Hepatocyte (in vitro differentiated cells): ENCODE results near the gene ATF7IP. TPM values are rescaled to one million over a fixed set of nuclear protein-coding genes. Genes with fewer than 3 reads are reported as not detected.
A peak's percentile ranks its signal among the peaks of the same experiment; 100 is the strongest.

Experiments used
- DNase-seq: peaks from one replicate; pipeline ENCODE4 v3.0.0-alpha.2; 2016; ENCODE audit warnings: low spot score
- H2AFZ ChIP-seq: fragments of 200-600 bp; sonication (generic); 2 replicates; pipeline ENCODE4 v1.6.0; 2016; ENCODE audit warnings: antibody characterized with exemption, mild to moderate bottlenecking
- H3K27ac ChIP-seq: fragments of 200-600 bp; sonication (generic); 2 replicates; pipeline ENCODE4 v1.5.1; 2016; ENCODE audit warnings: mild to moderate bottlenecking
- H3K27me3 ChIP-seq: fragments of 200-600 bp; sonication (generic); 2 replicates; pipeline ENCODE4 v1.6.1; 2016
- H3K36me3 ChIP-seq: fragments of 200-600 bp; sonication (generic); replicated peaks from 2 replicates; pipeline ENCODE4 v1.5.1; 2016; ENCODE audit warnings: low read depth; ENCODE audit not compliant: insufficient read depth
- H3K4me1 ChIP-seq: fragments of 200-600 bp; sonication (generic); 2 replicates; pipeline ENCODE4 v1.5.1; 2016; ENCODE audit warnings: mild to moderate bottlenecking, moderate library complexity; ENCODE audit not compliant: insufficient read depth
- H3K4me2 ChIP-seq: fragments of 200-600 bp; sonication (generic); 2 replicates; pipeline ENCODE4 v1.6.0; 2016
- H3K4me3 ChIP-seq: fragments of 200-600 bp; sonication (generic); 2 replicates; pipeline ENCODE4 v1.5.1; 2016; ENCODE audit warnings: mild to moderate bottlenecking
- H3K79me2 ChIP-seq: fragments of 200-600 bp; sonication (generic); 2 replicates; pipeline ENCODE4 v1.6.0; 2017; ENCODE audit warnings: mild to moderate bottlenecking
- H3K9me2 ChIP-seq: fragments of 200-600 bp; sonication (generic); replicated peaks from 2 replicates; pipeline ENCODE4 v1.6.0; 2017; ENCODE audit warnings: mild to moderate bottlenecking; ENCODE audit not compliant: insufficient read depth
- H3K9me3 ChIP-seq: fragments of 200-600 bp; sonication (generic); 2 replicates; pipeline ENCODE4 v1.5.1; 2016; ENCODE audit warnings: low read depth, mild to moderate bottlenecking
- H4K20me1 ChIP-seq: fragments of 200-600 bp; sonication (generic); 2 replicates; pipeline ENCODE4 v1.6.0; 2016; ENCODE audit warnings: mild to moderate bottlenecking; ENCODE audit not compliant: insufficient read depth, poor library complexity, severe bottlenecking
- EZH2 ChIP-seq: fragments of 200-600 bp; sonication (generic); IDR thresholded peaks from 2 replicates; pipeline ENCODE4 v1.6.1; 2016; ENCODE audit warnings: antibody characterized with exemption, mild to moderate bottlenecking, borderline replicate concordance
- EZH2phosphoT487 ChIP-seq: fragments of 200-600 bp; sonication (generic); IDR thresholded peaks from one replicate; pipeline ENCODE4 v1.6.1; 2018; ENCODE audit warnings: antibody characterized with exemption, mild to moderate bottlenecking, low read depth, moderate library complexity; ENCODE audit not compliant: unreplicated experiment, severe bottlenecking
- WGBS: methylation state at CpG from one replicate; pipeline ENCODE4 v1.1.6; 2016; ENCODE audit warnings: low lambda C conversion rate; ENCODE audit errors: missing lambda C conversion rate; 5-methylcytosine and 5-hydroxymethylcytosine counted together
- polyA plus RNA-seq: library from polyadenylated mRNA; unstranded; fragments of >200 nt; fragmentation: Nextera tagmentation; extraction: Ambion mirVana; gene quantifications from 2 replicates; pipeline ENCODE4 v1.2.1, GENCODE V29; 2016
- total RNA-seq: library from RNA; depleted of rRNA; stranded (reverse); fragments of >200 nt; gene quantifications from 2 replicates; pipeline ENCODE4 v1.2.3, GENCODE V29; 2014
- TF ChIP-seq, protein P1 (sequence below): fragments of 200-600 bp; sonication (generic); IDR thresholded peaks from 2 replicates; pipeline ENCODE4 v1.5.1; 2016; ENCODE audit warnings: antibody characterized with exemption, mild to moderate bottlenecking; ENCODE audit not compliant: poor library complexity

The ATF7IP gene
- total and polyA plus RNA-seq, 2 experiments from 2014 or later: 24.8 to 52.5 TPM

- Histone ChIP-seq H3K9me3 (peaks cover 11% of the 10 kb centered on the region), H3K4me3 (no peak overlapping the region), H3K9me2 (no peaks in the 10 kb centered on the region), H3K27ac (no peak overlapping the region), H2AFZ (no peak overlapping the region), H4K20me1 (no peaks in the 10 kb centered on the region), H3K27me3 (no peaks in the 10 kb centered on the region), H3K4me2 (peak overlapping the region; percentile 5), H3K79me2 (peaks cover 96% of the 10 kb centered on the region), H3K36me3 (no peaks in the 10 kb centered on the region), H3K4me1 (peaks cover 7% of the 10 kb centered on the region)
- TF ChIP-seq EZH2phosphoT487: no peak
- WGBS: 87% methylated on average over 3 of the region's 3 CpGs
- DNase-seq: no peak
These were observed 25.0 kb downstream of the ATF7IP start for GRCh38 chr12:14390449-14390848.

DNA sequence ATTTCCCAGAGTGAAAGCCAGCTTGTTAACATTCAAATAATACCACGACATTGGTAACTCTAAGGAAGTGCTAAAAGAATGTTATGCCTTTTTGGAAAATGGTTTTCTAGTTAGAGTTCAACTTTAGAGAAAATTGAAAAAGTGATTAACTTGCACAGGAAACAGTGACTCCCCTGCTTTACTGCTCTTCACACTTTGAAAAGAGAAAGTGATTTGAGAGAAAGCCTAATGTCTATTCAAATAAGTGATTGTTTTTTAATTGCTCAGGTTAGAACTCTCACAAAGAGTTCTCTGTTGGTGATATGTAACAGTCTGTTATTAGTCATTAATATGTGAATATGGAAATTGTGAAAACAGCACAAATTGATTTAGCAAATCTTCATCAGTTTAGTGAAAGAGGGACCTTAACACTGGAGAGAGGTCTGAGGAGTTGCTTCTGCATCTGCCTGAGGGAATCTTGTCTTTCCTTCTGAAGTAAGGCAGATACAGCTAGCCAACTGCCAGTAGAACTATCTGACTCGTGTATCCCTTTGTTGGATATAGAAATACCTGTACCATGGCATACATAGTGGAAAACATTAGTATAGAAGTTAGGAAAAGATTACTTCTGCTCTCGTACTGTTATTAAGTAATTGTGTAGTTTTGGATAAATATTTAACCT is 25.5 kb downstream of the ATF7IP start:
- no peak overlapping the region for H3K27ac ChIP-seq
- no peaks in the 10 kb centered on the region for H3K27me3 ChIP-seq
- H3K36me3 ChIP-seq: no peaks in the 10 kb centered on the region
- 31% methylated on average over 3 of the region's 3 CpGs for WGBS
- peaks cover 96% of the 10 kb centered on the region for H3K79me2 ChIP-seq
- TF ChIP-seq EZH2 (no peak), EZH2phosphoT487 (no peak)
- TF ChIP-seq, protein P1, sequence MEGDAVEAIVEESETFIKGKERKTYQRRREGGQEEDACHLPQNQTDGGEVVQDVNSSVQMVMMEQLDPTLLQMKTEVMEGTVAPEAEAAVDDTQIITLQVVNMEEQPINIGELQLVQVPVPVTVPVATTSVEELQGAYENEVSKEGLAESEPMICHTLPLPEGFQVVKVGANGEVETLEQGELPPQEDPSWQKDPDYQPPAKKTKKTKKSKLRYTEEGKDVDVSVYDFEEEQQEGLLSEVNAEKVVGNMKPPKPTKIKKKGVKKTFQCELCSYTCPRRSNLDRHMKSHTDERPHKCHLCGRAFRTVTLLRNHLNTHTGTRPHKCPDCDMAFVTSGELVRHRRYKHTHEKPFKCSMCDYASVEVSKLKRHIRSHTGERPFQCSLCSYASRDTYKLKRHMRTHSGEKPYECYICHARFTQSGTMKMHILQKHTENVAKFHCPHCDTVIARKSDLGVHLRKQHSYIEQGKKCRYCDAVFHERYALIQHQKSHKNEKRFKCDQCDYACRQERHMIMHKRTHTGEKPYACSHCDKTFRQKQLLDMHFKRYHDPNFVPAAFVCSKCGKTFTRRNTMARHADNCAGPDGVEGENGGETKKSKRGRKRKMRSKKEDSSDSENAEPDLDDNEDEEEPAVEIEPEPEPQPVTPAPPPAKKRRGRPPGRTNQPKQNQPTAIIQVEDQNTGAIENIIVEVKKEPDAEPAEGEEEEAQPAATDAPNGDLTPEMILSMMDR: no peak
- peaks cover 11% of the 10 kb centered on the region for H3K9me3 ChIP-seq
- H4K20me1 ChIP-seq: no peaks in the 10 kb centered on the region
- H3K9me2 ChIP-seq: no peaks in the 10 kb centered on the region
- no peak overlapping the region for H2AFZ ChIP-seq
- peaks cover 7% of the 10 kb centered on the region for H3K4me1 ChIP-seq
- no peak for DNase-seq
- H3K4me3 ChIP-seq: no peak overlapping the region
- H3K4me2 ChIP-seq: peak overlapping the region; percentile 5

DNA sequence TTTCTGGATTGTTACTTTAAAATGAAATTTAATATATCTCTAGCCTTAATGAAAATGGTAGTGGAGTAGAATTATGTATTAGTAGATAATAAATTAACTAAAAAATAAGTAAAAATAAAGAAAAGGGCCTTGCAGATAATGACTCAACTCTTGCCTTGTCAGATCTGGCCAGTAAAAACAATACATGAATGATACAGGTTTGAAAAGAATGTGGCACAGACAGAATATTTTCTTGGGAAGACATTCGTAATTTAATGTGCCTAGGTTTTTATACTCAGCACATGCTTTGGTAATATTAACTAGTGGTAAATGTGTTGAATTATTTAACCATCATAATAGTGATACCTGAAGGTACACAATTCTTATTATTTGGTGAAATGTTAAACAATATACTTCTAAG is 28.3 kb downstream of the ATF7IP start:
- peak overlapping the region; percentile 23 for H3K4me2 ChIP-seq
- DNase-seq: no peak
- peak overlapping the region; percentile 48 for H3K27ac ChIP-seq
- no peak for TF ChIP-seq EZH2phosphoT487
- TF ChIP-seq, protein P1: no peak
- no peak for TF ChIP-seq EZH2
- H4K20me1 ChIP-seq: no peaks in the 10 kb centered on the region
- no peaks in the 10 kb centered on the region for H3K36me3 ChIP-seq
- no peak overlapping the region for H2AFZ ChIP-seq
- peaks cover 7% of the 10 kb centered on the region for H3K4me1 ChIP-seq
- H3K4me3 ChIP-seq: no peak overlapping the region
- H3K9me2 ChIP-seq: no peaks in the 10 kb centered on the region
- no peaks in the 10 kb centered on the region for H3K9me3 ChIP-seq
- 64% methylated on average over 1 of the region's 1 CpG for WGBS
- H3K27me3 ChIP-seq: no peaks in the 10 kb centered on the region
- H3K79me2 ChIP-seq: peaks cover 96% of the 10 kb centered on the region

GRCh38 chr12:14394317-14395073 is 29.0 kb downstream of the ATF7IP start:
- Histone ChIP-seq H3K27me3 (no peaks in the 10 kb centered on the region), H3K36me3 (no peaks in the 10 kb centered on the region), H3K79me2 (peaks cover 96% of the 10 kb centered on the region), H3K27ac (peak overlapping the region; percentile 53), H2AFZ (no peak overlapping the region), H3K4me2 (peak overlapping the region; percentile 57), H3K9me2 (no peaks in the 10 kb centered on the region), H3K4me1 (peaks cover 7% of the 10 kb centered on the region), H3K4me3 (no peak overlapping the region), H3K9me3 (no peaks in the 10 kb centered on the region), H4K20me1 (no peaks in the 10 kb centered on the region)
- peak; percentile 75 for DNase-seq
- no peak for TF ChIP-seq EZH2phosphoT487
- TF ChIP-seq, protein P1: no peak
- TF ChIP-seq EZH2: no peak
- WGBS: 15% methylated on average over 3 of the region's 3 CpGs
